H1 (cell line): ENCODE measurements around the gene IFT20. TPM values are rescaled to one million over a fixed set of nuclear protein-coding genes. Genes with fewer than 3 reads are reported as not detected.

Experiments used
- BCL11A ChIP-seq, 2 experiments: IDR thresholded peaks; one replicate each; pipeline ENCODE4 v1.6.1; 2011; ENCODE audit warnings: low read depth in 2 of 2, low read length in 2 of 2, mild to moderate bottlenecking in 2 of 2
- CHD2 ChIP-seq: IDR thresholded peaks from 2 replicates; pipeline ENCODE4 v1.6.1; 2012; ENCODE audit warnings: low read length, improper control_type of control experiment
- CHD7 ChIP-seq: fragments of 300-600 bp; sonication (generic); IDR thresholded peaks from 2 replicates; pipeline ENCODE4 v1.7.1; 2012; ENCODE audit warnings: low read length, moderate library complexity, mild to moderate bottlenecking, inconsistent platforms; ENCODE audit not compliant: insufficient replicate concordance
- EZH2 ChIP-seq: fragments of 200-600 bp; sonication (generic); IDR thresholded peaks from 2 replicates; pipeline ENCODE4 v1.7.1; 2012; ENCODE audit warnings: low read depth, mild to moderate bottlenecking, moderate library complexity, low read length, inconsistent platforms; ENCODE audit not compliant: severe bottlenecking
- PHF8 ChIP-seq: fragments of 200-600 bp; sonication (generic); conservative IDR thresholded peaks from 2 replicates; pipeline ENCODE4 v1.7.1; 2012; ENCODE audit warnings: low read depth, mild to moderate bottlenecking, inconsistent platforms, low read length, moderate library complexity
- POLR2AphosphoS5 ChIP-seq: IDR thresholded peaks from 2 replicates; pipeline ENCODE4 v1.6.1; 2011; ENCODE audit warnings: low read depth, low read length
- SRF ChIP-seq: IDR thresholded peaks from 2 replicates; pipeline ENCODE4 v1.6.1; 2011; ENCODE audit warnings: mild to moderate bottlenecking, low read depth, low read length, moderate library complexity
- USF2 ChIP-seq: IDR thresholded peaks from 2 replicates; pipeline ENCODE4 v1.6.1; 2011; ENCODE audit warnings: low read length, improper control_type of control experiment
- polyA plus RNA-seq, 7 experiments: library from polyadenylated mRNA; depleted of rRNA in 3 of 7; stranded (reverse) in 5 of 7; unstranded in 2 of 7; fragments of >200 nt in 5 of 7; fragments of 200-250 nt in 2 of 7; gene quantifications; 1 replicate in 5 of 7; 2 replicates in 1 of 7; 4 replicates in 1 of 7; pipeline versions ENCODE4 v1.2.1 to v1.2.3, GENCODE V29; 2011 to 2013; ENCODE audit warnings: missing spikeins in 2 of 7, mixed read lengths in 2 of 7
- total RNA-seq: library from RNA; stranded (reverse); fragmentation: NEBNext Ultra II Directional; extraction: Animal tissue kit (Norgen Biotek cat#: 25700); gene quantifications from 2 replicates; pipeline ENCODE4 v1.2.1, GENCODE V29; 2021

The IFT20 gene
- total and polyA plus RNA-seq, 2 of the 8 experiments (the other 6 are each of a cell fraction or from before 2014, with no cell fraction given): 9.0 to 21.0 TPM

- no peak for TF ChIP-seq CHD7
- TF ChIP-seq EZH2: no peak
- no peak for TF ChIP-seq SRF
- no peak for TF ChIP-seq USF2
- no peak for TF ChIP-seq BCL11A (IDR thresholded peaks at IDR 0.05; ENCODE audit: low read depth in 2 of 2, low read length in 2 of 2)
- TF ChIP-seq PHF8: peak; percentile 14
- 0 out of 2 replicates have a peak, but pooled peaks have one; percentile 2 for TF ChIP-seq POLR2AphosphoS5
- TF ChIP-seq CHD2: no peak
Measured at GRCh38 chr17:28335959-28336871, 943 bp upstream of the IFT20 start (continued).
